CD4-positive, alpha-beta T cell treated with Interleukin-10 for 1 hour (primary cell): ENCODE data around the gene BCKDK.
A peak's percentile ranks its signal among the peaks of the same experiment; 100 is the strongest.

Experiments
- DNase-seq: peaks from one replicate; pipeline ENCODE4 v3.0.0-alpha.2; 2020

BCKDK gene

DNA sequence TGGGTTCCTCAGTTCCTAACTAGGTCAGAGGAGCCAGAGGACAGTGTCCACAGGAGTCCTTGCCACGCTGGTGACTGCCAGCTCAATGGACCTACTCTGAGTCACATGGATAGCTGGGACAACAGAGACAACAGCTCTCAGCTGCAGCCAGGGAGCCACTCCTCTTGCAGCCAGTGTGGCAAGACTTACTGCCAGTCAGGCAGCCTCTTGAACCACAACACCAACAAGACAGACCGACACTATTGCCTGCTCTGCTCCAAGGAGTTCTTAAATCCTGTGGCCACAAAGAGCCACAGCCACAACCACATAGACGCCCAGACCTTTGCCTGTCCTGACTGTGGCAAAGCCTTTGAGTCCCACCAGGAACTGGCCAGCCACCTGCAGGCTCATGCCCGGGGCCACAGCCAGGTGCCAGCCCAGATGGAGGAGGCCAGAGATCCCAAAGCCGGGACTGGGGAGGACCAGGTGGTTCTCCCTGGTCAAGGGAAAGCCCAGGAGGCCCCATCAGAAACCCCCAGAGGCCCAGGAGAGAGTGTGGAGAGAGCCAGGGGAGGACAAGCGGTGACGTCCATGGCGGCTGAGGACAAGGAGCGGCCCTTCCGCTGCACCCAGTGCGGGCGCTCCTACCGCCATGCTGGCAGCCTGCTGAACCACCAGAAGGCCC, 27.3 kb upstream of the BCKDK start:
- no peak for DNase-seq

DNA sequence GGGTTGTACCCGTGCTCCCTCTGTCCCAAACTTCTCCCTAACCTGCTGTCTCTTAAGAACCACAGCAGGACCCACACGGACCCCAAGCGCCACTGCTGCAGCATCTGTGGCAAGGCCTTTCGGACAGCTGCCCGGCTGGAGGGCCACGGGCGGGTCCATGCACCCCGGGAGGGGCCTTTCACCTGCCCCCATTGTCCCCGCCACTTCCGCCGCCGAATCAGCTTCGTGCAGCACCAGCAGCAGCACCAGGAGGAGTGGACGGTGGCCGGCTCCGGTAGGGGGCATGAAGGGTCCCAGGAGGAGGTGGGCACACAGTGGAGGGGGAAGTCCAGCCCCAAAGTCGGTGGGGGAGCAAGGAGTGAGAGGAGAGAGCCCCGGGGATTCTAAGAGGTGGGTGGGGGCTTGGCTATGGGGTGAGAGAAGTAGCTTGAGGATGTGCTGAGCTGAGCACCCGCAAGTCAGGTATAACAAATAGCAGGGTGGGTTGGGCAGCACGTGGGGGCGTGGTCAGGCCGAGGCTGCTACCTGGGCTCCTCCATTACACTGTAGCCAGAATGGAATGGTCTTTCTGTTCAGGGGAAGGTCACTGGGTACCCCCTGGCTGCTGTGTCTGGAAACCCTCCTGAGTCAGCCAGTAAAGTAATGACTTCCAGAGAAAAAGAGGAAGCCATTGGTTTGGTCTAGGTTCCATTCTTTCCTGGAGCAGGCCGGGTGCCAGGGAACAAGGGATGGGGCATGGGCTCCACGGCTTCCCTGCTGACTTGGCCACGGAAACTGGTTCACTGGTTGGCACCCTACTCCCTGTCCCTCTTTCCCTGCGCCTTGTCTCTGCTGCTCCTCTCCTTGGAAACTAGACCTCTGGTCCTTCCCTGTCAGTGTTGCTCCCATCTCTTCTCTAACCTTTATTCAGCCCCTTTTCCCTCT, 26.5 kb upstream of the BCKDK start:
- DNase-seq, result no peak

DNA sequence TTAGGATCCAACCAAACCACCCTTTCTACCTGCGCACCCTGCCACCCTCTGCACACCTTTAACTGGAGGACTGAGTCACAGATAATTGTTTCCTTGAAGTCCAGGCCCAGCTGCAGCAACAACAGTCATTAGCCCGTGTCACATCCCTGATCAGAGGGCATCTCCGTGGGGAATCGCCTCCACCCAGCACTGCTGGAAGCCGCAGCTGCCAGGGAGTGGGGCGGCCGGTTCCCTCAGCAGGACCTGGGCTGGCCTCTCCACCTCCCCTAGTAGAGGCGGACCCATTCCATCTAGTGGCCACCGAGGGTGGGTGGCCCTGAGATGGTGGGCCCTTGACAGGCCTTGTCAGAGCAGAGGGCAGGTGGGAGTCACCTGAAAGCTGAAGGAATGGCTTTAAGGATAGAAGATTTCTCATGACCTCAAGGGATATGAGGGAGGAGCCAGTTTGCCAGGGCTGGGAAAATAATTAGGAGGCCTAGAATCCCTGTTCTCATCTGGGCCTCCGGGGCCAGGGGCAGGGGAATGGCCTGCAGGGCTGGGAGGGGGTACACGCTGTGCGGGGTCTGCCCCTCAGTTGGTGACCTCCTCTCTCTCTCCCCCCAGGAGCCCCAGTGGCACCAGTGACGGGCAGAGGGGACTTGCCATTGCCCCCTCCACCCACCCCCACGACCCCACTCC, 25.7 kb upstream of the BCKDK start:
- no peak for DNase-seq

DNA sequence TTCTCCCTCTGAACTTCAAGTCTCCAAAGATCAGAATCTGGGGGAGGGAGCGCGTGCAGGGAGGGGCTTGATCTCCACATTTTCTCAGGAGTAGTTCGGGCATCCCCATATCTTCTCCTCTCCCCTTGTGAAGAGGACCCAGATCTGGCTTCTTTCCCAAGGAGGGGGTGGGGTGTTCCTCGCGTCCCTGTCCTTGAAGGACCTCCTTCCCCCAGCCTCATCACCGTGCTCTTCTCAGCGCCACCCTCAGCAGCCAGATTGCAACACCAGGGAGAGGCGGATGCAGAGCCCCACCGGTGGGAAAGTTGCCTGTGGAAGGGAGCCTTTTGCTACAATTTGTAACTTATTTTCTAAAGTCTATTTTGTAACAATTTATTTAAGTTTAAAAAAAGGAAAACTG, 25.1 kb upstream of the BCKDK start:
- no peak for DNase-seq

DNA sequence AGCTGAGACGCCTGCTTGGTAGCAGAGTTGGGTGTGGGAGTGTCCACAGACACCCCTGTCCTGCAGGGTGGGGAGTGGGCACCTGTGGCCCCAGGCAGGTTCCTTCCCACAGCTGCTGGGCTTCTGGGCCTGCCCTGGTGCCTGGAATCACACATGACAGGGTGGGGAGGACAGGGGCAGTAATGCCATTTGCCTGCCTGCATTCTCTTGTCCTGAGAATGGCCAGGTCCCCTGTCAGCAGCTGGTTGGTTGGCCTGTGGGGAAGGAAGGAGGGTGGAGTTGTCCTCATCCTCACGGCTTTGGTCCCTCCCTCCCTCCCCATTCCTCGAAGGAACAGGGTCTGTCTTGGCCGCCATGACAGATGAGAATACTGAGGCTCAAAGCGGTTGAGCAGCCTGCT, 24.6 kb upstream of the BCKDK start:
- no peak for DNase-seq

DNA sequence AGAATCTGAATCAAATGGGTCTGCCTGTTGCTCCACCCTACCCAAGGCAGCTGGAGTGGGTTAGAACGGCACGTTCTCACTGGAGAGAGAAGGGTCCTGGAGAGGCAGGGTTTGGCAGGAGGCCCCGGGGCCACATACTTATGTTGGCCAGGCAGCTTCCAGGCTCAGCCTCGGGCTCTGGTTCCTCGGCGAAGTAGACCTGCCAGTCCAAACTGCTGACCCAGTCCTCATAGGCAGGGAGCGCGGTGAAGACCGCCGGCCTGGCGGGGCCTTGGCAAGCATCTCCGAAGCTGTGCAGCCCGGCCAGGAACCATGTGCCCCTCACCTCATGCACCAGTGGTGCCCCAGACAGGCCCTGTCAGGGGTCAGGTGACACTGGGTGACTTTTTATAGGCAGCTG, 24.2 kb upstream of the BCKDK start:
- DNase-seq, result no peak

DNA sequence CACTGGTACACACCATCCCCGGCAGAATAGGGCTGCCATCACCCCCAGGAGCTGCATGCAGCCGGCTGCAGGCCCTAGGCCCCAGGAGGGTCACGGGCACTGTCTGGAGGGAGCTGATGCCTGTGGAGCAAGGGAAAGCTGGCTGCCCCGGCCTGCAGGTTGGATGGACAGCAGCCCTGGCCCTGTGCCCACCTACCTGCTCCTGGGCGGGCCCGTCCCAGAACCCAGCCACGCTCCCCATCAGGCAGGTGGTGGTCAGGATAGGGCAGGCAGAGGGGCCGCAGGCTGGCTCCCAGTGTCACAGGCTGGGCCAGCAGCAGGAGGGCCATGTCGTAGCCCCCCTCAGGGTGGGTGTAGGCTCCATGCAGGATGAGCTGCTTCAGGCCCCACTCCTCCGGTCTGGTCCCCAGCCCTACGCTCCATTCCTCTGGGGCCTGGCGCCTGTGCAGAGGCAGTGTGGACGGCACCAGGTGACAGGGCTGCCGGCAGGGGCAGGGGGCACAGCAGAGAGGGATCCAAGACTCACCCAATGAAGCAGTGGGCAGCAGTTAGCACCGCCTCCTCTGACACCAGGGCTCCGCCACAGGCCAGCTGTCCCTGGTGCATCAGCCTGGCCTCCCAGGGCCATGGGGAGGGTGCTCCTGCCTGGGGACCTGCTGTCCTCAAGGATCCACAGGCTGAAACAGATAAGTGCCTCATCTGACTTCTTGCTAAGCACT, 23.4 kb upstream of the BCKDK start:
- no peak for DNase-seq

DNA sequence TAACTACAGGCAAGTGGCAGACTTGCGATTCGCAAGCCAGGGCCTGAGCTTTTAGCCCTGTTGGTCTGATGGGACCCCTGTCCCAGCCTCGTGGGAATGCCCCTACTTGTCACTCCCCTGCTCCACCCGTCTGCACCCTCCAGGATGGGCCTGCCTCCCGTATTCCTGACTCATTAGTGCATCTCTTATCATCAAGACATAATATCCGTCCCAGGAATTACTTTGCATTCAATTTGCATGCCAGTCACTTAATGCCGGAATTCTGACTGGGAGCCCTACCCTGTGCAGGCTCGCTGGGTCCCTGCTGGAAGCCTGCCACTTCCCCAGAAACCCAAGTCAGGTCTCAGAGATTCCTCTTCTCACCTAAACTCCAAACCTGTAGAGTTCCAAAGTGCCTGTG, 22.8 kb upstream of the BCKDK start:
- DNase-seq, result no peak

DNA sequence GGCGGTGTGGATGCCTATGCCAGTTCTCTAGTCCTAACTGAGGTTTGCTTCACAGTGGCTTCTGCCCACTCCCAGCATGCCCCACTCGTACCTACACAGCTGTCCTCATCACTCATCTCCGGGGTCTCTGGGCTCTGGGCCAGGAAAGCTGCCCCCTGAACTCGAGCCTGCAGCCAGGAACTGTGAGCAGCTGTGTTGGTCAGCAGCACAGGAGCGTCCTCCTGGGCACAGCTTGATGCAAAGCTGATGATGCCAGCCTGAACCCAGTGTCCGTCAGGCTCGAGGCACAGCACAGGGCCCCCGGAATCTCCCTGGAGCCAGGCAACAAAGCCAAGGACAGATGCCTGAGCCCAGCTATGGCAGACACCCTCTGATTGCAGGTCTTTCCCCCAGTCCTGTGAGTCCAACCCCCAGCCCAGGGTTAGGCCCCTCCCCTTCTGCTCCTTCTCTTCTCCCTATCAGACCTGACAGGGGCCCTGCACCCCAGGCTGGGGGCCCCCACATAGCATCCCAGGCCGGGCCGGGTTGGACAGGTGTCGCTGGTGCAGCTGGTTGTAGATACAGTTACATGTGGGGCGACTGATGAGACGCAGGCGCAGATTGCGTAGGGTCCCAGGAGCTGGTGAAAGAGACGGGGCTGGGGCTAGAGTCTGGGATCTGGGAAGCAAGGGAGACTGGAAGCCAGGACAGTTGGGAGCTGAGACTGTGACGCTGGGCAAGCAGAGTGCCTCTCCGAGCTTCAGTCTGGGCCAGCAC, 22.1 kb upstream of the BCKDK start:
- no peak for DNase-seq

DNA sequence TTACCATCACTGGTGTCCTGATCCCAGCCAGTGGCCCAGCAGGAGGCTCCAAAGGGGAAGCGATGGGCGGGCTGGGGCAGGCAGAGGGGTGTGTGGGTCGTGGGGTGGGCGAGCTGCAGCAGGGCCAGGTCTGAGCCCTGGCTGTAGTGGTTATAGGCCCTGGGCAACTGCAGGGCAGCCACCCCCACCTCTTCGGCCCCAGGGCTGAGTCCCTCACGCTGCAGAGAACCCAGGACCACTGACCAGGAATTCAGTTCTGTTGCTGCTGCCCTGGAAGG, 21.6 kb upstream of the BCKDK start:
- DNase-seq, result no peak

DNA sequence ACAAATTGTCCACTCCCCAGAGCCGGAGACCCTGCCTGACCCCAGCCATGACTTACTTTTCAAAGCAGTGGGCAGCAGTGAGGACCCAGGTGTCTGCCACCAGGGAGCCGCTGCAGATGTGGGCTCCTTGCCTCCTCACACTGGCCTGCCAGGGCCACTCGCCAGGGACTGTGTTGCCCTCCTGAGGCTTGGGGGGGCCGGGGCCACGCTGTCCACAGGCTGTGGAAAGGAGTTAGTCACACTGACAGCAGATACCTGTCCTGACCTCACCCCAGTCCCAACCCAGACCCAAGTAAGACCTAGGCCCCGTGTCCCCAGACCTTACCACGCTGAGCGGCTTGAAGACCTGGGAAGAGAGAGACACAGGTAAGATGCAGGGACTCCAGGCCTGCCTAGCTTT, 20.7 kb upstream of the BCKDK start:
- no peak for DNase-seq

DNA sequence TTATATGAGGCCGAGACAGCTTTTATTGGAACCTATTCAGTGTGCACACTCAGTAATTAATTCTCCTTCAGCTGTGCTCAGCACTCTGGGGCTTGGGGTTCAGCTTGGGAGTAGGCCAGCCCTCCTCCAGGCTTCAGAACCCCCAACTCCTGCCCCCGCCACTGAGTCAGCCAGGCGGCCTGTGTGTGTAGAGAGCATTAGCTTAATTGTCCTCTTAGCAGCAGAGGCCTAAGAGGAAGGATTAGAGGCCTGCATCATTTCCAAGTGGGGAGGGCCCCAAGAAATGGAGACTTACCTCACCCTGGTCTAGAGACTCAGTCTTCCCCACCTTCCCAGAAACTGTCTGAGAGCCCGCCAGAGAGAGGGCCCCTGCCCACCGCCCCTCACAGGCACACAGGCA, 20.2 kb upstream of the BCKDK start:
- DNase-seq, result no peak

DNA sequence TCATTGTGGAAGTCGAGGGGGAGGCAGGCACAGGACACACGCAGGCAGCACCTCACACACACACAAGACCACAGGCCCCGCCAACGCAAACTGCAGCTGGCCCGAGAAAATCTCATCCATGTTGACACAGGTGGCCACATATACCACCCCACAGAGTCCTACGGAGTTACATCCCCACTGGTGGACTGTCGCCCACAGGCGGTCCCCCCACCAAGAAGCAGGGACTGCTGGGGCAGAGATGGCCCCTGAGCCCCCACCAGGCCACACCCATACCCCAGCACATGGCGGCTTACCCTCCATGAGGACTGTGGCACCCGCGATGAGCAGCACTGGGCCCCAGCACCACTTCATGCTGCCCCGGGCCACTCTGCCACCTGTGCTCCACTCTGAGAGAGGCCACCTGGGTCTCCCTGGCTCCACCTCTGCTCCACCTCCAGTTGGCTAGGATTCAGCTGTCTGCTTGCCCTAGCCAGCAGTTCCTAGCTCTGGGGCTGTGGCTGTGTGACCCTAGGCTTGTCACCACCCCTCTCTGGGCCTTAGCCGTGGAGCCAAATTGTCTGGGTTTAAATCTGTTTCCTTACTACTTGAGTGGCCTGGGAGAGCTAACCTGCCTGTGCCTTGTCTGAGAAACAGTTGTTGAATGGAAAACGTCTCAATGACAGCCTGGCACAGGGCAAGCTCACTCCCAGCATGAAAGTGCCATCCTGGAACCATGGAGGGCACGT, 19.6 kb upstream of the BCKDK start, which contains the start of gene PRSS53:
Gene PRSS53, minus strand, starts transcription at position 485 of the 725 bp plus-strand sequence. Its CDS starts 134 bp downstream, at position 351.
- DNase-seq, result no peak

DNA sequence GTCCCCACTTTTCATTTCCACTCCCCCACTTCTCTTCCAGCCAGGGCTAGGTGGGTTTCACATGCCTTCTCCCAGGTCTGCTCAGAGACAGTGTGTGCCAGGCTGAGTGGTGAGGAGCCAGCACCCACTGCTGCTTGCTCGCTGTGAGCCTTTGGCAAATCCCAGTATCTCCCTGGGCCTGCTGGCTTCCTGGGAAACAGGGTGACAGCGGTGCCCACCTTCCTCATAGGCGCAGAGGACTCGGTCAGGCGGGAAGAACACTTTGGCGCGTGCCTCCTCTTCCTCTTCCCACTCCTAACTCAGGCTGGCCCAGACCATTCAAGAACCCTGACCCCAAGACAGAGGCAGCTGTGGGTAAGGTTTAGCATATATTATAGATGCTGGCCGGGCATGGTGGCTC, 19.0 kb upstream of the BCKDK start:
- DNase-seq, result no peak

DNA sequence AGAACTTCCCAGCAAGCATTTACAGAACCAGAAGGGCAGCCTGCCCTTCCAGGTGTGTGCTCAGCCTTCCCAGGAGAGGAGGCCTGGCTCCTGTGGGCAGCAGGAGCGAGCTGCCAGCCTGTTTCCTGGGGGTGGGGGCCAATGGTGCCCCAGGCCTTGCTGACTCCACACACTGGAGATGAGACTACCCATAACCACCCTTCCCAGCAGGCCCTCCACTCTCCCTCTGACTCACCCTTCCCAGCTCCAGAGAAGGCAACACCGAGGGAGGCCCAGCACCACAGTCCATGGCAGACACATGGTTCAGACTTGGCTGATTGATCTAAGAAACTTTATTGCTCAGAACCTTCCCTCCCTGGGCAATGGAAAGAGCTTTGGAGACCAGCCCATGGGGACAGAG, 17.6 kb upstream of the BCKDK start:
- DNase-seq, result no peak

DNA sequence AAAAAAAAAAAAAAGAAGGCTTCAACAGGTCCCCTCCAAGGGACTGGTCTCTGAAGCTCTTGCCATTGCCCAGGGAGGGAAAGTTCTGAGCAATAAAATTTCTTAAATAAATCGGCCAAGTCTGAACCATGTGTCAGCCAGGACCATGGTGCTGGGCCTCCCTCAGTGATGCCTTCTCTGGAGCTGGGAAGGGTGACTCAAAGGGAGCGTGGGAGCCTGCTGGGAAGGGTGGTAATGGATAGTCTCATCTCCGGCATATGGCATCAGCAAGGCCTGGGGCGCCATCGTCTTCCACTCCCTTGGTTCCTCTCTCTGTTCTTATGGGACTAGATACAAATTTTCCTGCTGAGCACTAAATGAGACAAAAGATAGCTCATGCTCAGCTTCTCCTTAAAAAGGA, 15.9 kb upstream of the BCKDK start:
- DNase-seq, result no peak

DNA sequence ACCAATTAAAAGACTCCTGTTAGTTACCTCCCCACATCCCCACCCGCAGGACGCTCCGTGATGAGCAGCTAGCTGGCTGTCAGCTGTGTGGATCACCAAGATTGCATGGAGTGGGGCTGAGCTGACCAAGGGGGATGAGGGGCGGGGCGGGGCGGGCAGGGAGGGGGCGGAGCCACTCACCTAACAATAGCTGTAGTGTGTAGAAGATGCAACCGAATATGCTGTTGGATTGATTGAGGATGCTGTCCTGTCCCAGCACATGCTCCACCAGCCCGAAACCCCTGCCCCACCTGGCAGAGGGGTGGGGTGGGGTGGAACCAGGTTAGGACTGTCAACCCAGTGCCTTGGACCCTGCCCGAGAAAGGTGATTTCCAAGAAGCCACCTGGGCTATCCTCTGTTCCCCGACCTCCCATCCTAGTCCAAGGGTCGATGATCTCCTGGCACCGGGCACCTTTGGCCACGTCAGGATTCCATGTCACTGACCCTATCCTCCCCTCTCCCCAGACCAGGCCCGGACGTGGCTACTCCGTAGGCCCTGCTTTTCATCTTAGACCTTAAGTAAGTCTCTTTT, 15.0 kb upstream of the BCKDK start:
- DNase-seq, result no peak

DNA sequence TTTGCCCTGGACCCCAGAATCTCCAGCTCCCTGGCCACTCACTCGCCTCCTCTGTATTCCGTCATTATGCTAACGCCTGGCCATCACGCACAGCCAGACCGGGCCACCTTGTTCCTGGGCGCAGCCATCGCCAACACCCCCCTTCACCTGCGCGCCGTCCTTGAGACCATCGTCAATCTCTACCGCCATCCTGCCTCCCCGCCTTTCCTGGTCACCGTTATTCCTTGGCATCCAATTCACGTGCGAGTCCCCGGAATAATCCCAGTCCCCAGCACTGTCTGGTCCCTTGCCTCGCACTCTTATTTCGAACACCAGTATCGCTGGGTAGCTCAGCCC, 14.1 kb upstream of the BCKDK start:
- DNase-seq, result no peak

DNA sequence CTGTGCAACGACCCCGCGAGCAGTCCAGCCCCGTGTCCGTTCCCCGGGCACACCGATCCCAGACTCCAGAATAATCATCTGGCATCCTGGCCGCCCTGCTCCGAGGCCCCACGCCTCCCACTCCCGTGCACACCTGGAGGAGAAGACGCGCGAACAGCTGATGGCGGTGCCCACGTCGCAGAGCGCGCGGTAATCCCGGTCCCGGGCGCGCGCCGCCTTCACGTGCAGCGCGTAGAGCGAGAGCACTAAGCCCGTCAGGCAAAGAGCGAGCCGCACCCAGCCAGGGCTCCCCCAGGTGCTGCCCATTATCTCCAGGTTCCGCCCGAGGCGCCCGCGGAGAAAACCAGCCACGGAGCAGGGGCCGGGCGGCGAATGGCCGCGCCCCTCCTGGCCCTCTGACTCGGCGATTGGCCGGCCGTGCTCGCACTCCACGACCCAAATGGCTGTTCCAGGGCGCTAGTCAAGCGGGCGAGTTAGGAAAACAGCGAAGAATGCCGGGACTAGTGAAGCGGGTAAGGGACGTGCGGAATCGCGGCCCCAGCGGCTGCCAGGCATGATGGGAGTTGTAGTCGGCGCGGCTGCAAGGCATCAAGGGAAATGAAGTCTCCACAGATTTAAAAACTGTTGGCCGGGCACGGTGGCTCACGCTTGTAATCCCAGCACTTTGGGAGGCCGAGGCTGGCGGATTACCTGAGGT, 13.6 kb upstream of the BCKDK start, which contains the start of gene VKORC1:
Gene VKORC1, minus strand, starts transcription at position 374 of the 697 bp plus-strand sequence. Its CDS starts 68 bp downstream, at position 306.
- DNase-seq, result peak; percentile 91

DNA sequence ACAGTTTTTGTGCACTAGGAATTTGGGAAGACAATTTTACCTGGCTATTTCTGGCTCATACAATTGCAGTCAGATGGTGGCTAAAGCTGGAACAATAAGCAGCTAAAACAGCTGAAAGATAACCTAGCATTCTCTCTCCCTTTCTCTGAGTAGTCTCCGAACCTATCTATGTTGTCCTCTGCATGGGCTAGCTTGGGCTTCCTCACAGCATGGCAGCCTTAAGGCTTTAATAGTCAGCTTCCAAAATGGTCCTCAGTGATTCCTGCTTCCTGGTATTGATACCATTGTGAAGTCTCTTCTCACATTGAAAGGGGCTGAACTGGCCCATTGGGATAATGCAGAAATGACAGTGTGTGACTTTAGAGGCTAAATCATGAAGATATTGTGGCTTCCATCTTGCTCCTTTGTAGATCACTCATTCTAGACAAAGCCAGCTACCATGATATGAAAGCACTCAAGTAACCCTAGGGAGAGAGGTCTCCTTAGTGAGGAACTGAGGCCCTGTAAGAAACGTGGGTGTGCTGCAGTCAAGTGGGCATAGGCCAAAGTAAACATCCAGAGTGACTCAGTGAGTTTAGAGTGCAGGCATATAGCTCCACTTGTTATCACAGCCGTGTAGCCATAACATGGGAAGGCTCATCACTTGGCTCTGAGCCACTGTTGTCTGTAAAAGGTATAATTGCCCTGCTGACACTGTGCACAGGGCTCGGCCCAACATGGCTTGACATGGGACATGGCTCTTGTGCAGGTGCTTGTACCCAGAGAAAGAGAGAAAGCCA, 8.1 kb upstream of the BCKDK start:
- no peak for DNase-seq
